Measurements from ENCODE around the gene TSPAN9. TPM values are rescaled to one million over a fixed set of nuclear protein-coding genes. Genes with fewer than 3 reads are reported as not detected.

Gene TSPAN9
- total and polyA plus RNA-seq, 8 donors = 1.4 to 58.3 (median 7.9) TPM

GRCh38 chr12:3231399-3231876 lies 154.3 kb downstream of the TSPAN9 start:
- no peak overlapping the region for H3K27ac ChIP-seq

DNA sequence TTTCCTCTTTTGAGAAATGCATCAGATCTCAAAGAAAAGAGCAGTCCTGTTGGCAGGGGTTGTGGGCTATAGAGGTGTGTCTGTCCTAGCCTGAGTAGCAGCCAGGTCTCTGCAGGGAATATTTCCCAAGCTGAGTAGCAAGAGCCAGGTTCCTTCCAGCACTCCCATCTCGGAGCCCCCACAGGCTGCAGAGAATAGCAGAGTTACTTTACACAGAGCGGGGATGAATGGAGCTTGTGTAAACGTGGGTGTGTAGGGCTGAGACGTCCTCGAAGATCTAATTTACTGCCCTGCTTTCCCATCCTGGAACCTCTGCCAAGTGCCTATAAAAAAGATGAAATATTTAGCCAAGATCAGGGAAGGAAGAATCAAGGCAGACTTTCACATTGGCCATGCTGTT lies 156.6 kb downstream of the TSPAN9 start:
- intact Hi-C loops (cut with DNase I; ENCODE audit: low total_unique reads) = no loop called here
- Histone ChIP-seq H3K27ac (no peak overlapping the region), H3K4me3 (no peak overlapping the region), H3K4me1 (peaks cover 0 to 12% (median 5%) of the 10 kb centered on the region in 4 donors), H3K36me3 (peaks cover 0 to 4% (median 0%) of the 10 kb centered on the region in 4 donors), H3K27me3 (no peaks in the 10 kb centered on the region), H3K9me3 (no peaks in the 10 kb centered on the region)
- TF ChIP-seq POLR2AphosphoS5 (IDR thresholded peaks at IDR 0.05) (no peak), EP300 (IDR thresholded peaks at IDR 0.05) (no peak), POLR2A (IDR thresholded peaks at IDR 0.05) (no peak)
- TF ChIP-seq, protein P1, sequence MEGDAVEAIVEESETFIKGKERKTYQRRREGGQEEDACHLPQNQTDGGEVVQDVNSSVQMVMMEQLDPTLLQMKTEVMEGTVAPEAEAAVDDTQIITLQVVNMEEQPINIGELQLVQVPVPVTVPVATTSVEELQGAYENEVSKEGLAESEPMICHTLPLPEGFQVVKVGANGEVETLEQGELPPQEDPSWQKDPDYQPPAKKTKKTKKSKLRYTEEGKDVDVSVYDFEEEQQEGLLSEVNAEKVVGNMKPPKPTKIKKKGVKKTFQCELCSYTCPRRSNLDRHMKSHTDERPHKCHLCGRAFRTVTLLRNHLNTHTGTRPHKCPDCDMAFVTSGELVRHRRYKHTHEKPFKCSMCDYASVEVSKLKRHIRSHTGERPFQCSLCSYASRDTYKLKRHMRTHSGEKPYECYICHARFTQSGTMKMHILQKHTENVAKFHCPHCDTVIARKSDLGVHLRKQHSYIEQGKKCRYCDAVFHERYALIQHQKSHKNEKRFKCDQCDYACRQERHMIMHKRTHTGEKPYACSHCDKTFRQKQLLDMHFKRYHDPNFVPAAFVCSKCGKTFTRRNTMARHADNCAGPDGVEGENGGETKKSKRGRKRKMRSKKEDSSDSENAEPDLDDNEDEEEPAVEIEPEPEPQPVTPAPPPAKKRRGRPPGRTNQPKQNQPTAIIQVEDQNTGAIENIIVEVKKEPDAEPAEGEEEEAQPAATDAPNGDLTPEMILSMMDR (IDR thresholded peaks at IDR 0.05) = no peak
- 23 to 47% (median 42%) methylated on average over 5 of the region's 5 CpGs for WGBS, 5 donors
- no peak for DNase-seq

More at GRCh38 chr12:3231399-3231876, 154.3 kb downstream of the TSPAN9 start:
- H3K9me3 ChIP-seq = no peaks in the 10 kb centered on the region
- 80 to 89% (median 85%) methylated on average over 13 to 19 of the region's 19 CpGs for WGBS, 5 donors
- no peaks in the 10 kb centered on the region for H3K27me3 ChIP-seq
- intact Hi-C loops (cut with DNase I; ENCODE audit: low total_unique reads) = no loop called here
- no peak overlapping the region for H3K4me3 ChIP-seq
- peaks cover 0 to 8% (median 2%) of the 10 kb centered on the region in 4 donors for H3K4me1 ChIP-seq
- TF ChIP-seq, protein P1 (IDR thresholded peaks at IDR 0.05) = no peak
- TF ChIP-seq EP300 (IDR thresholded peaks at IDR 0.05) = no peak
- TF ChIP-seq POLR2AphosphoS5 (IDR thresholded peaks at IDR 0.05) = no peak
- TF ChIP-seq POLR2A (IDR thresholded peaks at IDR 0.05) = no peak
- no peak for DNase-seq
- H3K36me3 ChIP-seq = no peaks in the 10 kb centered on the region

DNA sequence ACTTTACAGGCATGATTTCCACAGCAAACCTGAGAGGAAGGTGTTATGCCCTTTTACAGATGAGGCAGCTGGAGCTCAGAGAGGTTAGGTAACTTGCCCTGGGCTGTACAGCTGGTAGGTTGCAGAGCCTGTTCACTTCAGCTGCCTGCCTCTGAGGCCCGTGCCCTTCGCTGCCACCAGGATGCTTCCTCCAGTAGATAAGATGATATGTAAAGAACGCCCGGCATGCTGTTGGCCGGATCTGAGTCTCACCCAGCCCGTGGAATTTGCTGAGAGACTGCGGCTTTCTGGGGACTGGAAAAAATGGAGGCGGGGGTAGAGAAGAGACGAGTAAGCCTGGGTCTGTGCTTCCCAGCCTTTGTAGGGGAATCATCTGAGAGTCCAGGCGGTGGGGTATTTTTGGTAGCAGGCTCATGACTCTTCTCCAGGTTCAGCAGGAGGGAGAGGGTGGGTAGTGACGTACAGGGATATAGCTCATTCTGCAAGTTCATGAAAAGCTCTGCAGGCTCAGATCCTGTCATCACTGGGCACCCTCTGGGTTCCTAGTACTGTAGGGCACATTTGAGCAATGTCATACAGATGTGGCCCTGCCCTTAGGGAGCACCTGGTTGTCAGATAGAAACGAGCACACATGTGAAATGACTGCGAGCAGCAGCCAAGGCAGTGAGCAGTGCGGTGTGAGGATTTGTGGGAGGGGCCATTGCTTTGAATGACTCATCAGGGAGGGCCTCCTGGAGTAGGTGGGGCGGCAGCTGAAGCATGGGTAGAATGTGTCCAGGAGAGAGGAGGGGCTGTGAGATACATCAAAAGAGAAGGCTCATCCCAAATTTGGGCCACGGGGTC lies 159.4 kb downstream of the TSPAN9 start:
- Histone ChIP-seq H3K4me3 (no peak overlapping the region), H3K27ac (no peak overlapping the region), H3K27me3 (no peaks in the 10 kb centered on the region), H3K9me3 (no peaks in the 10 kb centered on the region), H3K4me1 (peaks cover 0 to 12% (median 5%) of the 10 kb centered on the region in 4 donors), H3K36me3 (peaks cover 0 to 4% (median 0%) of the 10 kb centered on the region in 4 donors)
- TF ChIP-seq POLR2A (IDR thresholded peaks at IDR 0.05) (no peak), POLR2AphosphoS5 (IDR thresholded peaks at IDR 0.05) (no peak), EP300 (IDR thresholded peaks at IDR 0.05) (no peak)
- TF ChIP-seq, protein P1 (IDR thresholded peaks at IDR 0.05) = no peak
- intact Hi-C loops (cut with DNase I; ENCODE audit: low total_unique reads) = no loop called here
- 66 to 75% (median 72%) methylated on average over 16 of the region's 16 CpGs for WGBS, 5 donors
- peak in 1 of 2 donors; percentile 66 for DNase-seq

GRCh38 chr12:3238196-3238595 lies 161.0 kb downstream of the TSPAN9 start:
- Histone ChIP-seq H3K27me3 (no peaks in the 10 kb centered on the region), H3K27ac (no peak overlapping the region), H3K4me1 (peaks cover 0 to 12% (median 5%) of the 10 kb centered on the region in 4 donors), H3K36me3 (peaks cover 0 to 4% (median 0%) of the 10 kb centered on the region in 4 donors), H3K9me3 (no peaks in the 10 kb centered on the region), H3K4me3 (no peak overlapping the region)
- DNase-seq = no peak
- TF ChIP-seq POLR2AphosphoS5 (IDR thresholded peaks at IDR 0.05) = no peak
- TF ChIP-seq, protein P1 (IDR thresholded peaks at IDR 0.05) = no peak
- no peak for TF ChIP-seq POLR2A (IDR thresholded peaks at IDR 0.05)
- no peak for TF ChIP-seq EP300 (IDR thresholded peaks at IDR 0.05)
- whole genome bisulfite sequencing, 5 donors = 79 to 90% (median 87%) methylated on average over 11 of the region's 11 CpGs
- intact Hi-C loops (cut with DNase I; ENCODE audit: low total_unique reads) = no loop called here
